Adrenal gland (tissue), 5 donors: ENCODE results near the gene SPIB.

Experiments
- CTCF ChIP-seq, 6 experiments: fragments of 450-650 bp in 4 of 6; fragments of 200-600 bp in 2 of 6; sonication (generic) in 1 of 6; IDR thresholded peaks; 1 replicate in 5 of 6; 2 replicates in 1 of 6; pipeline versions ENCODE4 v1.5.1 to v1.8.0; 2016 to 2021; ENCODE audit warnings: antibody characterized with exemption in 6 of 6, mild to moderate bottlenecking in 2 of 6, moderate library complexity in 1 of 6
- POLR2A ChIP-seq, 2 donors: fragments of 450-650 bp; IDR thresholded peaks; one replicate each; pipeline ENCODE4 v1.6.1; 2017; ENCODE audit warnings: antibody characterized with exemption in 2 of 2, mild to moderate bottlenecking in 2 of 2, moderate library complexity in 1 of 2
- donor health status: DM: no; HTN: no; CAD: no.

- TF ChIP-seq CTCF (IDR thresholded peaks at IDR 0.05) (no peak), POLR2A (IDR thresholded peaks at IDR 0.05) (no peak)
Observed at GRCh38 chr19:50479761-50480251, 61.1 kb downstream of the SPIB start.
